Measurements from ENCODE around the gene STIM2.
"Not testable (repeated sequence)": the region's sequence is repeated elsewhere in the genome, so short reads cannot be mapped to it uniquely, and the experiment has no call there.

STIM2 gene

DNA sequence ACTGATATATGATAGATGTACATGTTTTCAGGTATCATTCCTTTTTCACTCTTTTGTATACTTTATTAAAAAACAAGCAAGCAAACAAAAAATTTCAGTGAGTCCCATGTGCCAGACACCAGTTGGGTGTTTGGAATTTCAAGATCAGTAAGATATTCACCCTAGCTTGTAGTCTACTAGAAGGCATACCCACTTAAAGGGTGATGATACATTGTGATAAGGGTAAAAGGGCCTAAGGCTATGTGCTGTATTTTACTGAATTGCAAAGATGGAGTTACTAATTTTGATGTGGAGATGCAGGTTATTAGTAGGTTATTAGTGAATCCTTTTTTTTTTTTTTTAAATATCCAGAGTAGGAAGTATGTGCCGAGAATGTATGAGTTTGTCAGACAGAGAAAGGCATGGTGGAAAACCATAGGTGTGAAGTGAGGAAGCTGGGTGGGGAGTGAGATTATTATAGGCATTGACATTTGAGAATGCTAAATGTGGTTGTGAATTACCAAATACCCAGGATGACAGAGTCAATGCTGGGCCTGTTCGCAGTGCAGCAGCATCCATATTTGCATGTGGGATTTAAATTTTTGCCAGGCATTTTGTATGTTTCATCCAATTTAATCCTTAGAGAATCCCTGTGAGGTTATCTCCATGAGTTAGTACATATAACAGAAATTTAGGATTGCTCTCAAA lies 10.1 kb downstream of the STIM2 start:
- no peak for DNase-seq (ENCODE audit: low read depth)

DNA sequence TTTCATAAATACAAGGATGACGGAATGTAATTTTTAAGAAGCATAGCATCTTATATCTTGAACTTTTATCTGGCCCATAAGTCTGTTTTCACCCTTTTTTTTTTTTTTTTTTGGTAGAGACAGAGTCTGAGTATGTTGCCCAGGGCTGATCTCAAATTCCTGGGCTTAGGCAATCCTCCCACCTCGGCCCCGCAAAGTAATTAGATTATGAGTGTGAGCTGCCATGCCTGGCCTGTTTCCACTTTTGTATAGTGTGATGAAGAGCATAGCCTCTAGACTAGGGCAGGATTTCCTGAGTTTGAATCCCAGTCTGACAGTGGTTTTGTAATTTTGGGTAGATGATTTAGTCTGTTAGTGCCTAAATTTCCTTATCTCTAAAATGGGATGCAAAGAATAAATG lies 11.0 kb downstream of the STIM2 start:
- DNase-seq (ENCODE audit: low read depth): no peak

DNA sequence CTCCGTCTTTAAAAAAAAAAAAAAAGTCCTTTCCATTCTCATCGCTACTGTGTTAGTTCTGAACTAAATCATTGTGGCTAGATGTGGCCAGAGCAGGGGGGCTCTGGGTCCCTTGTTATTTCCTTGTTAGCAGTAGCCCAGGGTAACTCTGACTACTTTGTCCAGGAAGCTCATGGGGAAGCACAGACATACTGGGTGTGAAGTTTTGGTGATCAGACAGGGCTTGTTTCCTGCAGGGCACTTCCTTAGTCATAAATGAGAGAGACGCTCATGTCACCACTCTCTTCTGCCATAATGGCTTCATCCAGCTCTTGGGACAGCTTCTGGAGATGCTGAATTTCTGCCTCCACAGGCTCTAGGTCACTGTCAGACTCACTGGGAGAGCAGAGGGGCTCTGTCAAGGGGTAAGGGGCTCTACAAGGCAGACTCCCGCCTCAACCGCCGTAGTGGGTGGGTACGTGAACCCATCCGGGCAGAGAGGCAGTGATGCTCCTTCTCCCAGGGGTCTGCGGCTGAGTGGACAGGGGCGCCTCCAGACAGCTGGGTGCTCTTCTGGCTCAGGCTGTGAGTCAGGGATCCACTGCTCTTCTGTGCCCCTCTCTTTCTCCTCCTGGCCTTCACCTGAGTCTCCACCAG lies 12.9 kb downstream of the STIM2 start:
- DNase-seq (ENCODE audit: low read depth): no peak

DNA sequence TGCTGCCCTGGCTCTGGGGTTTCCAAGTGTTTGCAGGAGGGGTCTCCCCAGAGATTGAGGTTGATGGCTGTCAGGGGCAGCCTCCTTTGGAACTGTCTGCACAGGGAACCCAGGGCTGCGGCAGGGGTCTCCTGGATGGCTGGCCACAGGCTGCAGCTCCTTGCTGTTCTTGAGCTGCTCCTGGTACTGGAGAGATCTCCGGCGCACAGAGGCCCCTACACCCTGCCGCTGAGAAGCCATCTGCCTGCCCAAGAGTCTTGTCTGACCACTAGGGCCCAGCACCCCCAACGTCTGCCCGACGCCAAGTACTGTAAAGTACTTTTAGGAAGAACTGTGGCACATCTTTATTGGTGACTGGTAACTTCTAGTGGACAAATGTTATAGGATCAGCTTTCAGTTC lies 13.5 kb downstream of the STIM2 start:
- no peak for DNase-seq (ENCODE audit: low read depth)

DNA sequence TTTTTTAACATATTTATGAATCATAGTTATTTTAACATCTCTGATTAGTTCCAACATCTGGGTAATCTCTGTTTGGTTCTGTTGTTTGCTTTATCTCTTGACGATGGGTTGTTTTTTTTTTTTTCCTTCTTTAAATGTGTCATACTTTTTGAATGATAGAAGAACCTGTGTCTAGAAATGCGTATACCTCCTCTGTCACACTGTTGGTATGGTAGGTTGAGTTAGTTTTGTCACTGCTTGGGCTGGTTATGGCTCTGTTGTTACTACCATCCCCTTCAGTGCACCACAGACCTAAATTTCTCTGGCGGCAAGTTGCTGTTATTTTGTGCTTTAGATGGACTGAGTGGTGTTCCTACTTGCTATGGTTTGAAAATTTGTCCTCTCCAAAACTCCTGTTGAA lies 16.8 kb downstream of the STIM2 start:
- DNase-seq (ENCODE audit: low read depth): no peak

DNA sequence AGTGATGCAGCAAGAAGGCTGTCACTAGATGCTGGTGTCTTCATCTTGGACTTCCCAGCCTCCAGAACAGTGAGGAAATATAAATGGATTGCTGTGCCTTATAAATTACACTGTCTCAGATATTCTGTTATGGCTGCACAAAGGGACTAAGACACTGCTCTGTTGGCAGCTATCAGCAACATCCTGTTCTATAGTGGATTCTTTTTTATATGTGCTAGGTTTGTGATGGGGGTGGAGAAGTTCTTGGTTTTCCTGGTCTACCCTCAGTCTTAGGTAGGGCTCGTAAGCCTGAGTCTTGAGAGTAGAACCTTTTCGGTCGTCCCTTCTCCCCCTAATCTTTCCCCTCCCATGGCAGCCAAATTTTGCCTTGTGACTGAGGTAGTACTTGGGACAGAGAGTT lies 17.3 kb downstream of the STIM2 start:
- no peak for DNase-seq (ENCODE audit: low read depth)

DNA sequence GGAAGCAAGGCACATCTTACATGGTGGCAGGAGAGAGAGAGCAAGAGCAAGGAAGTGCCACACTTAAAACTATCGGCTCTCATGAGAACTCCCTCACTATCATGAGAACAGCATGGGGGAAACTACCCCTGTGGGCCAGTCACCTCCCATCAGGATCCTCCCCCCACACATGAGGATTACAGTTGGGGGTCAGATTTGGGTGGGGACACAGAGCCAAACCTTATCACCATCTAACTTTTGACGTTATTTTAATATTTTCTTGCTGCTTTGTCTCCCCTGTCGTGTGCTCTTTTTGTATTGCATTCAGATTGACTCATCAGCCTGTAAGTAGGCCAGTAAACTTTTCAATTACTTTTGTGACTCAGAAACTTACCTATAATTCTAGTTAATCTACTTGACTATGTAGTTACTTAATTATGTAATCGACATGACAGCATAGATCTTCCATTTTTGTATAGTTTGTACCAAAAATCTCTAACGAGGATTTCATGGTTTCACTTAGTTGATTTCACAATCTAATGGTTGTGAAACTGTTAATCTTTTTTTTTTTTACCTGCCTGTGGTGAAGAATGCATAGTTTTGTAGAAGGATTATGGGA lies 18.3 kb downstream of the STIM2 start:
- DNase-seq (ENCODE audit: low read depth): no peak

DNA sequence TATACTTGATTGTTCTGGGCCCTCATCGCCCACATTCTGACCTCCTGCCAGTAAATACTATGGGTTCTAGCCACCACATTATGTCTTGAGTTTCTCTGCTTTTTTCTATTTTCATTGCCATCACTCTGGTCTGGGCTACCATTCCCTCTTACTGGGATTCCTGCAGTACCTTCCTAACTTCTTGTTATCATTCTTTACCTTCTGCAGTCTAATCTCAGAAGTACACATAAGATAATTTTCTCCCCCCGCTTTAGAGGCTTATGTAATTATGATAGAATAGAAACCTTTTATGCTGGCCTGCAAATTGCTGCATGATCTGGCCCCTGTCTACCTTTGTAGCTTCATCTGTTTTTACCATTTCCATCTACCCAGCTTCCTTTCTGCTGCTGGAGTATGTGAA lies 19.2 kb downstream of the STIM2 start:
- DNase-seq (ENCODE audit: low read depth): no peak

DNA sequence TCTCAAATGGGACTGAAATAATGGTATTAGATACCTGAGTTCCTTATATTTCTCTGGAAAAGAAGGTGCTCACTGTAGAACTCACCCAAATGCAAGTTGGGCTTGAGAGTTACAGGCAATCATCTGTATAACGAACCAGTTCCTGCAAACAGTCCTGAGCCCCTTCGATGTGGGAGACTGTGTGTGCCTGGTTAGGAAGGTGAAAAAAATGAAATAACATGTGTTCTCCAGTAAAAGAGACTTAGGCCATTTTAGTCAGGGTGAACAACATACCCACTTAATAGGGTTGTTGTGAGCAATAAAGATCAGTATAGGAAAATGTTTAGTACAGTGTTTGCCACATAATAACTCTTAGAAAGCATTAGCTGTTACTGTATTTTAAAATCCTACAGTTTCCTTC lies 23.4 kb downstream of the STIM2 start:
- DNase-seq (ENCODE audit: low read depth): no peak

DNA sequence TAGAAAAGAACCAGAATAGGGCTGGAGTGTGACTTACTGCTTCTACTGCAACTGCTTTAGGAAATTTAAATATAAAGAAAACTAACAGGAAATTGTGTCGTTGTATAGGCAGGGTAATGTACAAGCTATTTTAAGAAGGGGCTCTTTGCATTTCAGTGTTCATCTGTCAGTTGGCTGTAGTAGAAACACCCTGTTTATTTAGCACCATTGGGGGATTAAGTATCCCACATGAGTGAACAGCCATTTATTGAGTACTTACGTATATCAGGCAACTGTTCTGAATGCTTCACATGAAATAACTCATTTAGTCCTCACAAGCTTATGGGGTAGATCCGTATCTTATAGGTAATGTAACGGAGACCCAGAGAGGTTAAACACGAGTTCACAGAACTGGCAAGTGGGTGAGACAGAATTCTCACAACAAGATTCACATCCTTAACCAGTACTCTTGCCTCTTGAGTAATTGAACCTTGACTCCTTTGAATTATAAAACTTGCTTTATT lies 23.9 kb downstream of the STIM2 start:
- no peak for DNase-seq (ENCODE audit: low read depth)

DNA sequence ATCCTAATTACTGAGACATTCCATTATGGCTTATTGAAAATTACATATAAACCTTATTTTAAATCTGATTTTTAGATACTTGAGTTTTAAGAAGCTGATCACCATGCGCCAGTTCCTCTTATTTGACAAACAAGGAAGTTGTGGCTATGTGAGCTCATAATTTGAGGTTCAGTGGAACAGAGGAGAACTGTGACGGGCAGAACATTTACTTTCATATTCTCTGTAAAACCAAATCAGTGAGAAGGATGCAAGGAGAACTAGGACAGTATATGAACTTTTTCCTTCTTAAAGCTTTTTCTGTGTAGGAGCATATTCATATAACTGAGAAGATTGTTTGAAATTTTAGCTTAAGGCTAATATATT lies 25.3 kb downstream of the STIM2 start:
- no peak for DNase-seq (ENCODE audit: low read depth)

DNA sequence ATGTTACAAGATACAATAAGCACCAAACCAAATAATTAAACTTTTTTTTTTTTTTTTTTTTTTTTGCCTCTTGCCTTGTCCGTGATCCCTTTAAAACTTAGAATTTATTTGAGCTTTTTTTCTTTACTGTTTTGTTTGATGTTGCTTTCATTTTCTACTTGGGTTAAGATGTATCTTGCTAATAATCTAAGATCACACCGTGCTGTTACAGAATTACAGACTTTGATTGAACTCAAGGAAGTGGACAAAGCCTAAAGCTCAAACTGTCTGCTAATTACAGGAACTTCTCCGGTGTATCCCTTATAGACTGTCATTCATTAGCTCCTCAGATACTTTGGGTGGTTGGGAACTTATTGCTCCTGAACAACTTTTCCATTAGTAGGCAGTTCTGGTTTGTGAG lies 26.5 kb downstream of the STIM2 start:
- no peak for DNase-seq (ENCODE audit: low read depth)

DNA sequence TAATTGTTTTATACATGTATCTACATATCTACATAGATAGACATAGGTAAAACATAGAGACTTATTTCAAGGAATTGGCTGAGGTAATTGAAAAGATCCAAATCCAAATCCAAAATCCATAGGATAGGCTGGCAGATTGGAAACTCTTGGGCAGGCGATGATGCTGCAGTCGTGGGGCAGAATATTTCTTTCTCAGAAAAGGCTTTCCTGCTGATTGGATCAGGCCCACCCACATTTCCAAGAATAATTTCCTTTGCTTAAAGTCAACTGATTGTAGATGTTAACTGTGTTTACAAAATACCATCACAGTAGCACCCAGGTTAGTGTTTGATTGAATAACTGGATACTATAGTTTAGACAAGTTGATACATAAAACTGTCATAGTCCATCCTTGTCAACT lies 27.2 kb downstream of the STIM2 start:
- no peak for DNase-seq (ENCODE audit: low read depth)

DNA sequence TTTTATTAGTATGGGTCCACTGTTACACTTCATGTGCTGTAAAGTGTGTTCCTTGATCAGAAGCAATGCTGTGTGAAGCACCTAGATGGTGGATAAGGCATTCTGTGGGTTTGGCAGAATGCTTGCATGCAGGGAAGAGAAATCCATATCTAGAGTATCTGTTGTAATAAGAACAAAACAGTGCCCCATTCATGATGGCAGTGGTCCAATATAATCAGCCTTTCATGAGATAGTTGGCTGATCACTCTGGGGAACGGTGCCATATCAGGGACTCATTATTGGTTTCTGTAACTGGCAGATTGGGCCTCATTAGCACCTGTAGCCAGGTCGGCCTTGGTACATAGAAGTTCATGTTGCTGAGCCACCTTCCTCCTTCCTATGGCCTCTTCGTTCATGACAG lies 28.7 kb downstream of the STIM2 start:
- no peak for DNase-seq (ENCODE audit: low read depth)

DNA sequence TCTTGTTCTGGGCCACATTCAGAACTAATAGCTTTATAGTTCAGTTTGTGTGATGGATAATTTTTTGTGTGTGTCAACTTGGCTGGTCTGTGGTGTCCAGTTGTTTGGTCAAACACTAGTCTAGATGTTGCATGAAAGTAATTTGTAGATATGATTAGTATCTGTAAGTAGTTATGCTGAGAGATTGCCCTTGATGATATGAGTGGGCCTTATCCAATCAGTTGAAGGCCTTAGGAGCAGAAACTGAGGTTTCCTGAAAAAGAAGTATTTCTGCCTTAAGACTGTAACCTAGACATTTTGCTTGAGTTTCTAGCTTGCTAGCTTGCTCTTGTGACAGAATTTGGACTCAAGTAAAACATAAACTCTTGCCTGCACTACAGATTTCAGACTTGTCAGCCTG lies 30.4 kb downstream of the STIM2 start:
- DNase-seq (ENCODE audit: low read depth): no peak

DNA sequence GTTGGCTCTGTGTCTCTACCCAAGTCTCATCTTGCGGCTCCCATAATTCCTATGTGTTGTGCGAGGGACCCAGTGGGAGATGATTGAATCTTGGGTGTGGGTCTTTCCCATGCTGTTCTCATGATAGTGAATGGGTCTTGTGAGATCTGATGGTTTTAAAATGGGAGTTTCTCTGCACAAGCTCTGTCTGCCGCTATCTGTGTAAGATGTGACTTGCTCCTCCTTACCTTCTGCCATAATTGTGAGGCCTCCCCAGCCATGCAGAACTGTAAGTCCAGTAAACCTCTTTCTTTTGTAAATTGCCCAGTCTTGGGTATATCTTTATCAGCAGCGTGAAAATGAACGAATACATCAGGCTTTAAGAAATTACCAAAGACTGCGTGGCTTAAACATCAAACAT lies 31.2 kb downstream of the STIM2 start:
- no peak for DNase-seq (ENCODE audit: low read depth)

DNA sequence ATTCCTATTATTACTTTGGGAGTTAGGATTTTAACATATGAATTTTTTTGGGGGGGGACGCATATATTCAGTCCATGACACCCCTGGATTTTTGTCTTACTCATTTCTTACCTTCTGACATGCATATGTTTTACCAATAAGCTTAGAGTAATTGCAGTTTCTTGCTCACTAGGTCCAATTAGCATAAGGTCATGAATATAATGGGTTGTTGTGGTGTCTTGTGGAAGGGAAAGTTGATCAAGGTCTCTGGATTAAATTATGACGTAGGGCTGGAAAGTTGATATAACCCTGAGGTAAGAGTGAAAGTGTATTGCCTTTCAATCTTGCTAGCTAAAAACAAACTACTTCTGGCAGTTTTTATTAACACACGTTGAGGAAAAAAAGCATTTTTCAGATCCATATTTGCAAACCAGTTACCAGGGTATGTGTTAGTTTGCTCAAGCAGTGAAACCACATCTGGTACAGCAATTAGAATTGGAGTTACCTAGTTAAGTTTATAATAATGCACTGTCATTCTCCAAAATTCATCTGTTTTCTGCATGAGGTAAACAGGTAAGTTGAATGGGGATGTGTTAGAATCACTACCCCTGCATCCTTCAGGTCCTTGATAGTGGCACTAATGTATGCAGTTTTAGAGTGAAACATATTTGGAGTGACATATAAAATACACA lies 32.0 kb downstream of the STIM2 start:
- no peak for DNase-seq (ENCODE audit: low read depth)

DNA sequence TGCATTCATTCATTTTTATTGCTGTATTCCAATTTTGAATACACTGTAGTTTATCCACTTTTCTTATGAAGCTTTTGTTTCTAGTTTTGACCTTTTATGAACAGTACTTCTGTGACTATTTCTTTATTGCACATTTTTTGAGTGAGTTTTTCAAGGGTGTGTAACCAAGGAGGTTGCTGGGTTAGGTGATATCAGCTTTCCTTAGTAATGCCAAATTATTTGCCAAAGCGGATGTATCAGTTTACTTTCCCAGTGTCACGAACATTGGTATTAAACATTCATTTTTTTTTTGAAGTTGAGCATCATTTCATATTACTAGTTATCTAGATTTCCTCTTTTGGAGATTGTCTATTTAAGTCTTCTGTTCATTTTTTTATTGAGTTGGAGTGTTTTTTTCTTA lies 32.9 kb downstream of the STIM2 start:
- DNase-seq (ENCODE audit: low read depth): no peak

DNA sequence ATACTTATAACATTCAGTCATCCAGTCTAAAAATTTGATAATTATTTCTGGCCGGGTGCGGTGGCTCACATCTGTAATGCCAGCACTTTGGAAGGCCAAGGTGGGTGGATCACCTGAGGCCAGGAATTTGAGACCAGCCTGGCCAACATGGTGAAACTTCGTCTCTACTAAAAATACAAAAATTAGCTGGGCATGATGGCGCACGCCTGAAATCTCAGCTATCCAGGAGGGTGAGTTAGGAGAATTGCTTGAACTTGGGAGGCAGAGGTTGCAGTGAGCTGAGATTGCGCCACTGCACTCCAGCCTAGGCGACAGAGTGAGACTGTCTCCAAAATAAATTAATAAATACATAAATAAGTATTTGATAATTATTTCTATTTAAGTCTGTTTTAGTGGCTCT lies 34.2 kb downstream of the STIM2 start:
- DNase-seq (ENCODE audit: low read depth): not testable (repeated sequence)

DNA sequence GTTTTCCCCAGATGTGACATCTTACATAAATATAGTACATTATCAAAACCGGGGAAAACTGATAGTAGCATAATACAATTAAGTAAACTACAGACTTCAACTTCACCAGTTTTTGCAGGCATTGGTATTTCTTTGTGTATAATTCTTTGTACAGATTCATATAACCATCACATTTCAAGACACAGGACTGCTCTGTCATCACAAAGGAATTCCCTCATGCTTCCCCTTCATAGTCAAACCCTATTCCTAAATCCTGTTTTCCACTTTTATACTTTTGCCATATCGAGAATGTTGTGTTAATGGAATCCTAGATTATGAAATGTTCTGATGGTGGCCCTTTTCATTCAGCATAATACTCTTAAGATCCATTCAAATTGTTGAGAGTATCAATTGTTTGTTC lies 36.0 kb downstream of the STIM2 start:
- DNase-seq (ENCODE audit: low read depth): no peak

DNA sequence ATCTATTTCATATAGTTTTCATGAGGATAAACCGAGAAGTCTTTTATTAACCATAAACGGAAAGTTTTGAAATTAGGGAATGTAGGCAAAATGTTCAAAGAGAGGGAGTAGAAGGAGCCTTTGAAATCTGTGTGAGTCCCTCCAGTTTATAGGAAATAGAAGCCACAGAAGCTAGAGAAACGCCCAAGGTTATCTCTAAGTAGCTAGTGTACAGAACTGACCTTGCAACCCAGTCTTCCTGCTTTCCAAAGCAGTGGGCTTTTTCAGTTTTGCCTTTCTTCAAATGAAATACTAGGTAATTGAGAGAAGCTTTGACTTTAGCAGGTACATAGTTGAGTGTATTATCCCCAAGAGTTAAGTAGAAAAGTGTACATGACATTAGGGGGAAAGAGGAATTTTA lies 39.4 kb downstream of the STIM2 start:
- DNase-seq (ENCODE audit: low read depth): no peak

DNA sequence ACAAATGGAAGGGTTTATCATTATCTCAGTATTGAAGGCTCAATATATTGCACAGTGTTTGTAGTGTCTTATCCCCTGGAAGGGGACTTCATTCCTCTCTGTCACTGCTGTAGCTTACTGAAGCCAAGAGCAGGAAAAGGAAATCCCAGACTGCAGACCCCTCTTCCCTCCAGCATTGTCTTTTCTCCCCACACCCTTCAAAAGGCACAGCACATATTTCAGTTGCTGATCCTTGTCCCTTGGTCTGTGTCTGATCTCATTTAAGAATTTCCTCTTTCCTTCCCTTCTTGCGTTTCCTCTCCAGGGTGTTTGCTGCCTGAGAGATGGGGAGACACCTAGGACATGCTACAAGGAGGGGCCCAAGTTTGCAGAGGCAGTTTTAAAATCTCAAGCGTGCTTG lies 40.1 kb downstream of the STIM2 start:
- no peak for DNase-seq (ENCODE audit: low read depth)

DNA sequence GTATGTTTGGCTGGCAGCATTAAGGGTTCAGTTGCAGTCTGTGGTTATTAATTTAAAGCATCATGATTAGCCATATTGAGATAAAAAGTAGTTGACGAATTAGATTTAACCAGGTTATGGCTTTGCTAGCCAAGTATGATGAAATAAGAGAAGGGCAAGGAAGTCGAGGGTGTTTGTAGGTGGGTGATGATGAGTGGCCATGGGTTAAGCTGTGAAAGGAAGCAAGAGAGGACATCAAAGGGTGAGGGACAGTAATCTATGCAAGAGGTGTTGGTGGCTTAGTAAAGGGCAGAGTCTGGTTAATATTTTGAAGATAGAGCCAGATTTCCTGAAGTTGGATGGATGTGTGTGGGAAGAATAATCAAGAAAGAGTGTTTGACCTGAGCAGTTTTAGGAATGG lies 44.5 kb downstream of the STIM2 start:
- no peak for DNase-seq (ENCODE audit: low read depth)

All from stromal cell of bone marrow (primary cell).